ENCODE results near the gene ARAP1.
"Not testable (repeated sequence)": the region's sequence is repeated elsewhere in the genome, so short reads cannot be mapped to it uniquely, and the experiment has no call there.

The ARAP1 gene

GRCh38 chr11:72752088-72752914 is at the start of gene ARAP1:
Gene ARAP1 (minus strand): TSS chr11:72752408. CDS start chr11:72727128, 25,280 bp downstream.
- peak; percentile 88 for DNase-seq (ENCODE audit: low spot score)

DNA sequence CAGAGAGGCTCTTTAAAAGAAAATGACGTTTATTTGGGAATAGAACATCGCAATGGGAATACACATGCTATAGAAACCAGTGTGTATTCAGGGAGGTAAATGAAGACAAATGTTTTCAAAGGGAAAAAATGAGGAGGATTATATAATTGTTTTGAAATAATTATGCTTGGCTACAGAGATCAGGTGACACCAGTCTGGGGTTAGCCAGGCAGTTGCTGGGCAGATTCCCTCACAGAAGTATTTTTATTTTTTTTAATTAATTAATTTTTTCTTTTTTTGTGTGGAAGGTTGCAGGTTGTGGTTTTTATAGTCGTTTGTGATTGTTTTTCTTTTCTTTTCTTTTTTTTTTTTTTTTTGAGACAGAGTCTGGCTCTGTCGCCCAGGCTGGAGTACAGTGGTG is 47.2 kb upstream of the ARAP1 start:
- no peak for DNase-seq (ENCODE audit: low spot score)

GRCh38 chr11:72798361-72798760 is 46.2 kb upstream of the ARAP1 start:
- DNase-seq (ENCODE audit: low spot score): no peak

DNA sequence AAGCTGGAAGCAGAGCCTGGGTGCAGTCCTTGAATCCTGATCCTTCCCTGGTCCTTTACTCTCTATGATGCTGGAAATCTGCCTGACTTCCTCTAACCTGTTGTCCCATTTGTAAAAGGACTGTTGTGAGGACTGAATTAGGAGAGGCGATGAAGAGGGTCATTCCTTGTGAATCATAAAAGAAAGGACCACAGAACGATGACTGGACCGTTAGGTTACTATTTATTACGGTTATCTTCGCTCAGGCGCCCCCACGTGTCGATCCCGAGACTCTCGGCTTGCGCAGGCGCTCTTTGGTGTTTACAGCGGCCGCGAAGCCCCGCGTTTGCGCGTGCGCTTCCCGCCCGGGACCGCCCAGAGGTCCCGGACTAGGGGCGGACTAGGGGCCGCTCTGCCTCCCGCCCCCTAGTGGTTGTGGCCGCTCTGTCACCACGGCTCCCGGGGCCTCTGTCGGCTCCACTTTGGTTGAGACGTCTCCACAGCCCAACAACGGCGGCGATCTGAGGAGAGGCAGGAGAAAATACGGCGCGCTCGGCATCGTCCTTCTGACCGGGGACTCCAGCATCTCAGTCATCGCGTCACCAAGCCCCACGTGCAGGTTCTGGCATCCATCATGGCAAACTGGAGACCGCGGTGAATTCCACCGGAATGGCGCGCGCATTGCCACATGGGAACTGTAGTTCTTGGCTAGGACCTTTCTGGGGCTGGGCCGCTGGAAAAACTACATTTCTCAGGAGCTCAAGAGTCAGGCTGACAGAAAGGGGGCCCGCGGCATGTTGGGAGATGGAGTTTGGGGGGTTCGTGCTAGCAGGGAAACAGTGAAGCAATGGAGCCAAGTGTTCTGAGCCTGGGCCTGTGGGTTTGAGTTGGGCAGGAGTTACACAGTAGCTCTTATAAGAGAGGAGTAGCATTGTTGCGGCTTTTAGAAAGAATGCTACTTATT is 41.5 kb upstream of the ARAP1 start, which contains the start of gene STARD10:
STARD10 (minus strand) TSS at position 623 of the 943 bp plus-strand sequence. CDS start 12,866 bp downstream, outside the sequence.
- peak; percentile 99 for DNase-seq (ENCODE audit: low spot score)

DNA sequence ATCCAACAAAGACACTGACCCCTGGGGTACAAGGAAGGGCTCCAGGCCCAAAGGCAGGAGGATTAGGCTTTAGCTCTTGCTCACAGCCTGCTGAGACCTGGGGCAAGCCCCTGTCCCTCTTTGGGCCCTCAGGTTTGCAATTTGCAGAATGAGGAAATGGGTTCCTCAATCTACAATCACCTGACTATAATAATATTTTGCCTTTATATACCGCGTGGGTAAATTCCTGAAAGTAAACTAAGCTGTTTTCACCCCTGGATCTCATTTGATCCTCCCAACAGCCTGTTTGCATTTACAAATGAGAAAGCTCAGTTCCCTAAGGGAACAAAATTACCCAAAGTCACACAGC is 40.8 kb upstream of the ARAP1 start:
- DNase-seq (ENCODE audit: low spot score): no peak

GRCh38 chr11:72792437-72793021 is 40.3 kb upstream of the ARAP1 start:
- DNase-seq (ENCODE audit: low spot score): no peak

- not testable (repeated sequence) for DNase-seq (ENCODE audit: low spot score)
Observed at GRCh38 chr11:72791228-72791627, 39.0 kb upstream of the ARAP1 start.

DNA sequence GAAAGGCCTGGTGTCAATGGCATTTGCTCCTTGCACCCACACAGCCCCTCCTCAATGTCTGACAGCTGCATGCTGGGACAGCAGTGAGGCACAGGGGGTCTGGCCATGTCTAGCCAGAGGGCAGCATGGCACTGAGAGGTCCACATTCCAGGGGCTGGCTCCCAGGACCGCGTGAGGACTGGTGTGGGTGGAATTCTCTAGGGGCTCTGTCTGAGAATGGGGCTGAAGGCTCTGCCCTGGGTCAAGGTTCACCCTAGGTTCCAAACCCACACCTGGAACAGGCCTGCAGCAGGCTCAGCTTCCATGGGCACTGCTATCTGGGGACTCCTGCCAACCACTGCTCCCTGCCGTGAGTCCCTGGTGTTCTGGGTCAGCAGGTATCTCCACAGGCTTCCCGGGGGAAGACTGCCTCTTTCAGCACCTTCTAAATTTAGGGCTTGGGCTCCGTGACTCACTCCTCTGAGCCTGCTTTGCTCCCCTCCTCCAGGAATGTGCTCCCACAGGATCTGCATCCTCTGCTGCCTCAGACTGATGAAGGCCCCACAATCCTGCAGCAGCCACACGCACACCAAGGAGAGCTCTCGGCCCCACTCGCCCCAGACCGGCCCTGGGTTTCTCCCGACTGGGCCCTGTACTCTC is 37.4 kb upstream of the ARAP1 start:
- DNase-seq (ENCODE audit: low spot score): peak; percentile 12

DNA sequence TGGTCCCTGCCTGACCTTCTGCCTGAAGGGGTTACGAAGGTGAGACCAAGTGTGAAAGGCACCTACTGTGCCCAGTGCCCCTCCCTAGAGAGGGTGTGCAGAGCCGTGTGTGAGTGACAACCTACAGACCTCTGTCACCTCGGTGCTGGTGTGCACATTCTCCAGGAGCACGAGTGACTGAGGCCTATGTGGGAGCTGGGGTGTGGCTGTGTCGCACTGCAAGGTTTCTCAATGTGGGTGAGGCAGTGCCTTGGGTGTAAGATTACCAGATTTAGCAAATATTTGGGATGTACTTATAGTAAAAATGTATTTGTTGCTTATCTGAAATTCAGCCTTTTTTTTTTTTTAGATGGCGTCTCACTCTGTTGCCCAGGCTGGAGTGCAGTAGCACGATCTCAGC is 36.0 kb upstream of the ARAP1 start:
- DNase-seq (ENCODE audit: low spot score): no peak

GRCh38 chr11:72787216-72788104 is 35.3 kb upstream of the ARAP1 start:
- peak; percentile 10 for DNase-seq (ENCODE audit: low spot score)

DNA sequence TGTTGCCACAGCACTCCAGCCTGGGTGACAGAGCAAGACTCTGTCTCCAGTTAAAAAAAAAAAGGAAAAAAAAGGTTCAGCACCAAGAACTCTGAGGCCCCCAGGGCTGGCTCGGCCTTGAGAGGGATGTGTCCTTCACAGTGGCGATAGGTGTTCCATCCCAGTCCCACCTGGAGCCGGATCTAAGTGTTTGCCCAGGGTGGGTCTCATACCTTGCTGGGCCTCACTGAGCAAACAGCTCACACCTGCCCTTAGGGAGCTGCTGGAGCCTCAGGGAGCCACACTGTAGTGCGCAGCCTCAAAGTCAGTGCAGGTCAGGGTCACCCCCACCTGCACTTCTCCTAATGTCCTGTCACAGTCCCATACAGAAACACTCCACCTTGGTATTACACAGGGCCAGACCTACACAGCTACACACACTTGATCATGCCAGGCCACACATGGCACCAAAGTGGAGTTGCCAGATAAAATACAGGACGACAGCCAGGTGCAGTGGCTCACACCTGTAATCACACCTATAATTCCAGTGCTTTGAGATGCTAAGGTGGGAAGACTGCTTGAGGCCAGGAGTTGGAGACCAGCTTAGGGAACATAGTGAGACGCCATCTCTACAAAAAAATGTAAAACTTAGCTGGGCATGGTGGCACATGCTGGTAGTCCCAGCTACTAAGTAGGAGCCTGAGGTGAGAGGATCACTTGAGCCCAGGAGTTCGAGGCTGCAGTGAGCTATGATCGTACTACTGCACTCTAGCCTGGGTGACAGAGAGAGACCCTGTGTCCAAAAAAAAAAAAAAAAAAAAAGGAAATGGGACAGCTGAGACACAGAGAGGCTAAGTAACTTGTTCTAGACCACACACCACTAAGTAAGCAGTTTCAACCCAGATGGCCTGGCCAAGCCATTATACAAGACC is 34.4 kb upstream of the ARAP1 start:
- DNase-seq (ENCODE audit: low spot score): no peak

- no peak for DNase-seq (ENCODE audit: low spot score)
Observed at GRCh38 chr11:72784662-72785061, 32.5 kb upstream of the ARAP1 start.

DNA sequence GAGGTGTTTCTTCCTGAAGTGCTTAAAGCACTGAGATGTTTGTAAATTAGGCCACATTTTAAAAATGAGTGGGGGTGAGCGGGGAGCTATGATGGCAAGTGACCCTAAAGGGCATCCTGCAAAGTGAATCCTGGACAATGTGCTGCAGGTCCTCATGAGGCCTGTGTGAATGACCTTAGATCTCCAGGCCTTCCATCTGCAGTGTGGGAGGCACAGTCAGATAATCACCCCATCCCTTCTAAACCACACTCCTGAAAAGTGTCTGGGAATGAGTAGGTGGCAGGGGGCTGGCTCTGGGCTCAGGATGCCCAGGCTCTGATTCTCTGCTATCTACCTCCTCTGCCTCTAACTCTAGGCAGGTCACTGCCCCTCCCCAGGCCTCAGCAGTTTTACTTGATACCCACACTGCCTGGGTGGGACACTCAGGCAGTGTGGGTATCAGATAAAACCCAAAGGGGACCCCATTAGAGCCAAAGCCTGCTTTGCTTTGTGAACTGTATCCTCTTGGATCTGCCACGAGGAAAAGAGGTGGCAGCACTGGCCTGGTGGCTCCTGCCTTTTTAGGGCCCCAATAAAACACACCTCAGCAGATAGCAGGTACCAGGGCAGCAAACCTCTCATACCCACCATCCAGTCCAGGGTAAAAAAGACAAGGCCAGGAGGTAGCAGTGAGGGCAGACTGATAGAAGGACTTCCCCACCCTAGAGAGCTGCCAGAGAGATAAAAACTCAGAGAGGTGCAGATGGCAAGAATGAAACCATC is 31.1 kb upstream of the ARAP1 start:
- no peak for DNase-seq (ENCODE audit: low spot score)

- DNase-seq (ENCODE audit: low spot score): no peak
Observed at GRCh38 chr11:72782081-72782920, 30.1 kb upstream of the ARAP1 start.

DNA sequence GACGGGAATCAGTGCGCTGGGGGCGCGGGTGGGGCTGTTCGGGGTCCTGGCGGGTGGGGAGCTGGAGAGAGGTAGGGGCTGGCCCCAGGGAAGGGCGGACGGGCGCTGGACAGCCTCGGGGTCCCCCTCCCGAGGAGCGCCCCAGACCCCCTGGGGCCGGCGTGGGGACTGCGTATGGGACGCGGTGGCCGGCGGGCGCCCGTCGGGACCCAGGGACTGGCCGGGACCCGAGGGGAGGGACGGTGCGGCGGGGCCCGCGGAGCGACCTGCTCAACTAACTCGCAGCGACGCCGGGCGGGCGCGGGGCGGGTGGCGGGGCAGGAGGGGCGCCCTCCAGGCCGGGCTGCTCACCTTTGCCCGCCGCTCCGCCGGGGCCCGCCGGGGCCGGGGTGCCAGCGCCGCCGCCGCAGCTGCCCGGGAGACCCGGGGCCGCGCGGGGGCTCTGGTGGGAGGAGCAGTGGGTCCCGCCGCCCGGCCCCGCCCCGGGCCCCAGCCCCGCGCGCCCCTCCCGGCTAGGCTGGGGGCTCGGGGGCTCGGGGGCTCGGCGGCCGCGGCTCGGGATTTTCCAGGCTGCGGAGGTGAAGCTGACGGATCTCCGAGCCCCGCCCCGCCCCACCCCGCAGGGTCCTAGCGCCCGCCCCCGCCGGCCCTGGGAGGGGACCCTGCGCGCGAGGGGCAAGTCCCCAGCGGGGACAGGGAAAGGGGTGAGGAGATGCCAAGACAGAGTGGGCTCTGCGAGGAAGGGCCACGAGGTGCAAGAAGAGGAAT is 29.3 kb upstream of the ARAP1 start:
- DNase-seq (ENCODE audit: low spot score): peak; percentile 88

DNA sequence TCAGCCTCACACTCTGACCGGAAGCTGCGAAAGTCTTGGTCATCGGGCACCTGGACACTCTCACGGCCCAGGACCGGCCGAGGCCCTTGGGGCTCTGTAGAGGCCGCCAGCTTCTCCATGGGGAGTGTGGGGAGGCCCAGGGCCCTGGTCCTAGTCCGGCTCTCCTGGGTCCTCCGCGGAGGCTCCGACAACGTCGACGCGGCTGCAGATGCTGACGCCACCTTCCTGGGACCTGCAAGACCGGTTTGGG is 28.8 kb upstream of the ARAP1 start:
- no peak for DNase-seq (ENCODE audit: low spot score)

- no peak for DNase-seq (ENCODE audit: low spot score)
Observed at GRCh38 chr11:72780296-72781062, 28.3 kb upstream of the ARAP1 start.
